ENCODE results near the gene PLPPR5.

DNA sequence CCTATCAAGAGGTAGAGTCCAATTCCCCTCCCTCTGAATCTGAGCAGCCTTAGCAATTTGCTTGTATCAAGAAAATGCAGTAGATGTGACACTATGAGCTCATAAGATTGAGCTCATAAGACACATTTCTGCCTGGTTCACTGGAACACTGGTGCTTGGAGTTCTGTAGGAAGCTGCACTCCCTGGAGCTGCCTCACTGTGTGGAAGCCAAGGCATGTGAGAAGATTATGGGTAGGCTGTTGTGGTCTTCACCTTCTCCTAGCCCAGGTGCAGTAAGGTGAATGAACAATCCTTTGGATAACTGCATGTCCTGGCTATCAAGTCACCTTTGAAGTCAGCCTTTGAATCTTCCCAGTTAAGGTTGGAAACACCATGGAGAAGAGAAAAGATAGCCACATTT lies 67.3 kb downstream of the PLPPR5 start:
- no peak for TF ChIP-seq CTCF (conservative IDR thresholded peaks at IDR 0.05)
- TF ChIP-seq EZH2 (IDR thresholded peaks at IDR 0.05; ENCODE audit: low read depth), result no peak
